Ishikawa (cell line): ENCODE results near the gene ANKRD40CL.

ENCODE experiments used
- CEBPB ChIP-seq: IDR thresholded peaks from 2 replicates; pipeline ENCODE4 v1.6.1; 2012
- EP300 ChIP-seq: IDR thresholded peaks from 2 replicates; pipeline ENCODE4 v1.6.1; 2012; ENCODE audit warnings: borderline replicate concordance
- NFIC ChIP-seq: IDR thresholded peaks from 2 replicates; pipeline ENCODE4 v1.6.1; 2012
- RAD21 ChIP-seq: IDR thresholded peaks from 2 replicates; pipeline ENCODE4 v1.6.1; 2012; ENCODE audit warnings: low read depth
- YY1 ChIP-seq: IDR thresholded peaks from 2 replicates; pipeline ENCODE4 v1.6.1; 2012; ENCODE audit warnings: low read depth

GRCh38 chr17:50728881-50729765, 38.2 kb downstream of the ANKRD40CL start:
- TF ChIP-seq RAD21: no peak
- TF ChIP-seq NFIC: no peak
- TF ChIP-seq YY1: no peak
- no peak for TF ChIP-seq EP300
- TF ChIP-seq CEBPB: no peak
